Endothelial cell of umbilical vein (primary cell): Measurements from ENCODE around the gene AUTS2.

Experiments
- EZH2 ChIP-seq: IDR thresholded peaks from 2 replicates; pipeline ENCODE4 v1.6.1; 2012; ENCODE audit warnings: borderline replicate concordance, low read depth, mild to moderate bottlenecking, moderate library complexity, low read length, inconsistent platforms; ENCODE audit not compliant: severe bottlenecking
- FOS ChIP-seq: IDR thresholded peaks from 2 replicates; pipeline ENCODE4 v1.6.1; 2011; ENCODE audit warnings: mild to moderate bottlenecking, low read length, moderate library complexity, borderline replicate concordance; ENCODE audit not compliant: insufficient read depth
- JUN ChIP-seq: IDR thresholded peaks from 2 replicates; pipeline ENCODE4 v1.6.1; 2011; ENCODE audit warnings: borderline replicate concordance, low read depth; ENCODE audit not compliant: insufficient read length, insufficient read depth
- MYC ChIP-seq: IDR thresholded peaks from one replicate; pipeline ENCODE4 v1.6.1; 2011; ENCODE audit warnings: mild to moderate bottlenecking, low read depth, low read length
- POLR2A ChIP-seq: IDR thresholded peaks from 2 replicates; pipeline ENCODE4 v1.6.1; 2012; ENCODE audit warnings: low read depth, mild to moderate bottlenecking, control low read depth, low read length
- POLR2AphosphoS5 ChIP-seq: IDR thresholded peaks from 2 replicates; pipeline ENCODE4 v1.6.1; 2012; ENCODE audit warnings: low read depth, mild to moderate bottlenecking, control low read depth, low read length, moderate library complexity; ENCODE audit not compliant: insufficient read depth
- TF ChIP-seq, protein P1 (sequence below): IDR thresholded peaks from 2 replicates; pipeline ENCODE4 v1.6.1; 2011; ENCODE audit not compliant: insufficient read depth, insufficient read length
- TF ChIP-seq, protein P2 (sequence below), 2 donors: IDR thresholded peaks; 1 replicate in 1 of 2; 2 replicates in 1 of 2; pipeline ENCODE4 v1.5.1; 2011; ENCODE audit warnings: low read length in 2 of 2, mild to moderate bottlenecking in 2 of 2, moderate library complexity in 2 of 2, control low read depth in 1 of 2, inconsistent platforms in 1 of 2, low read depth in 1 of 2; ENCODE audit not compliant: insufficient read depth in 1 of 2; ENCODE audit errors: extremely low read depth in 1 of 2

DNA sequence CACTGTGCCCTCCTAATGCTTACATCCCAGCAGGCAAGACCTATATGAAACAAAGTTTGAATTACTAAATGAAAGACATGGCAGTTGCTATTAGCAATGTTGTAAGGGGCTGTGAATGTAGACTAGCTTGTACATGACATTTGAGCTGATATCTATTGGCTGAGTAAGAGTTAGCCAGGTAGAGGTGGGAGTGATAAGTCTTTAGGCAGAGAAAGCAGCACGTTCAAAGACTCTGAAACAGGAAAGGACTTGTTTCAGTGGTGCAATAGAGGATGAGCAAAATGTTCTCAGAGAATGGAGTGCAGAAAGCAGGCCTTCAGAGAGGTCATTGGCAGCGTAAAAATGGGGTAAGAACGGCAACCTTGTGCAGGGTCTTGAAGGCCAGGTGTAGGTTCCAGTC, 687.6 kb downstream of the AUTS2 start:
- TF ChIP-seq, protein P1, sequence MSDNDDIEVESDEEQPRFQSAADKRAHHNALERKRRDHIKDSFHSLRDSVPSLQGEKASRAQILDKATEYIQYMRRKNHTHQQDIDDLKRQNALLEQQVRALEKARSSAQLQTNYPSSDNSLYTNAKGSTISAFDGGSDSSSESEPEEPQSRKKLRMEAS: no peak
- TF ChIP-seq POLR2A (no peak), POLR2AphosphoS5 (no peak), EZH2 (no peak), MYC (no peak), FOS (no peak), JUN (no peak)
- TF ChIP-seq, protein P2, sequence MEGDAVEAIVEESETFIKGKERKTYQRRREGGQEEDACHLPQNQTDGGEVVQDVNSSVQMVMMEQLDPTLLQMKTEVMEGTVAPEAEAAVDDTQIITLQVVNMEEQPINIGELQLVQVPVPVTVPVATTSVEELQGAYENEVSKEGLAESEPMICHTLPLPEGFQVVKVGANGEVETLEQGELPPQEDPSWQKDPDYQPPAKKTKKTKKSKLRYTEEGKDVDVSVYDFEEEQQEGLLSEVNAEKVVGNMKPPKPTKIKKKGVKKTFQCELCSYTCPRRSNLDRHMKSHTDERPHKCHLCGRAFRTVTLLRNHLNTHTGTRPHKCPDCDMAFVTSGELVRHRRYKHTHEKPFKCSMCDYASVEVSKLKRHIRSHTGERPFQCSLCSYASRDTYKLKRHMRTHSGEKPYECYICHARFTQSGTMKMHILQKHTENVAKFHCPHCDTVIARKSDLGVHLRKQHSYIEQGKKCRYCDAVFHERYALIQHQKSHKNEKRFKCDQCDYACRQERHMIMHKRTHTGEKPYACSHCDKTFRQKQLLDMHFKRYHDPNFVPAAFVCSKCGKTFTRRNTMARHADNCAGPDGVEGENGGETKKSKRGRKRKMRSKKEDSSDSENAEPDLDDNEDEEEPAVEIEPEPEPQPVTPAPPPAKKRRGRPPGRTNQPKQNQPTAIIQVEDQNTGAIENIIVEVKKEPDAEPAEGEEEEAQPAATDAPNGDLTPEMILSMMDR (IDR thresholded peaks at IDR 0.05; ENCODE audit: extremely low read depth in 1 of 2, insufficient read depth in 1 of 2, low read depth in 1 of 2, low read length in 2 of 2): no peak
